ENCODE measurements around the gene C4orf50.

Gene C4orf50

GRCh38 chr4:5913454-5913853 is 104.8 kb downstream of the C4orf50 start:
- DNase-seq (ENCODE audit: low read depth in 1 of 2, low spot score in 1 of 2): no peak
- Histone ChIP-seq H3K27ac (replicated peaks) (no peak overlapping the region), H3K4me3 (replicated peaks; ENCODE audit: insufficient read depth, low read length) (no peak overlapping the region), H3K27me3 (ENCODE audit: insufficient read depth, poor library complexity, severe bottlenecking) (no peaks in the 10 kb centered on the region)
- TF ChIP-seq SPI1 (IDR thresholded peaks at IDR 0.05; ENCODE audit: borderline replicate concordance, low read depth): no peak
- TF ChIP-seq POLR2AphosphoS5 (IDR thresholded peaks at IDR 0.05; ENCODE audit: low read depth): no peak
- TF ChIP-seq GABPA (IDR thresholded peaks at IDR 0.05; ENCODE audit: low read depth): no peak
- TF ChIP-seq CTCF (IDR thresholded peaks at IDR 0.05; ENCODE audit: insufficient read depth, low read length): no peak
- no peak for TF ChIP-seq REST (IDR thresholded peaks at IDR 0.05; ENCODE audit: insufficient replicate concordance, low read depth)

GRCh38 chr4:5912614-5913019 is 105.6 kb downstream of the C4orf50 start:
- Histone ChIP-seq H3K4me3 (replicated peaks; ENCODE audit: insufficient read depth, low read length) (no peak overlapping the region), H3K27ac (replicated peaks) (no peak overlapping the region), H3K27me3 (ENCODE audit: insufficient read depth, poor library complexity, severe bottlenecking) (no peaks in the 10 kb centered on the region)
- no peak for TF ChIP-seq SPI1 (IDR thresholded peaks at IDR 0.05; ENCODE audit: borderline replicate concordance, low read depth)
- no peak for TF ChIP-seq POLR2AphosphoS5 (IDR thresholded peaks at IDR 0.05; ENCODE audit: low read depth)
- TF ChIP-seq CTCF (IDR thresholded peaks at IDR 0.05; ENCODE audit: insufficient read depth, low read length): no peak
- no peak for TF ChIP-seq REST (IDR thresholded peaks at IDR 0.05; ENCODE audit: insufficient replicate concordance, low read depth)
- no peak for TF ChIP-seq GABPA (IDR thresholded peaks at IDR 0.05; ENCODE audit: low read depth)
- no peak for DNase-seq (ENCODE audit: low read depth in 1 of 2, low spot score in 1 of 2)

- H3K27me3 ChIP-seq (ENCODE audit: insufficient read depth, poor library complexity, severe bottlenecking): no peaks in the 10 kb centered on the region
- TF ChIP-seq CTCF (IDR thresholded peaks at IDR 0.05; ENCODE audit: insufficient read depth, low read length) (no peak), REST (IDR thresholded peaks at IDR 0.05; ENCODE audit: insufficient replicate concordance, low read depth) (no peak), GABPA (IDR thresholded peaks at IDR 0.05; ENCODE audit: low read depth) (no peak), POLR2AphosphoS5 (IDR thresholded peaks at IDR 0.05; ENCODE audit: low read depth) (no peak), SPI1 (IDR thresholded peaks at IDR 0.05; ENCODE audit: borderline replicate concordance, low read depth) (no peak)
- no peak overlapping the region for H3K27ac ChIP-seq (replicated peaks)
- H3K4me3 ChIP-seq (replicated peaks; ENCODE audit: insufficient read depth, low read length): no peak overlapping the region
- no peak for DNase-seq (ENCODE audit: low read depth in 1 of 2, low spot score in 1 of 2)
Measured at GRCh38 chr4:5908876-5909427, 109.3 kb downstream of the C4orf50 start.
